ENCODE measurements around the gene KIF2A. TPM values are rescaled to one million over a fixed set of nuclear protein-coding genes. Genes with fewer than 3 reads are reported as not detected.

KIF2A gene
- total and polyA plus RNA-seq, 9 of the 15 experiments (the other 6 are each of a cell fraction or from before 2014, with no cell fraction given): 42.6 to 126 (median 77.6) TPM

DNA sequence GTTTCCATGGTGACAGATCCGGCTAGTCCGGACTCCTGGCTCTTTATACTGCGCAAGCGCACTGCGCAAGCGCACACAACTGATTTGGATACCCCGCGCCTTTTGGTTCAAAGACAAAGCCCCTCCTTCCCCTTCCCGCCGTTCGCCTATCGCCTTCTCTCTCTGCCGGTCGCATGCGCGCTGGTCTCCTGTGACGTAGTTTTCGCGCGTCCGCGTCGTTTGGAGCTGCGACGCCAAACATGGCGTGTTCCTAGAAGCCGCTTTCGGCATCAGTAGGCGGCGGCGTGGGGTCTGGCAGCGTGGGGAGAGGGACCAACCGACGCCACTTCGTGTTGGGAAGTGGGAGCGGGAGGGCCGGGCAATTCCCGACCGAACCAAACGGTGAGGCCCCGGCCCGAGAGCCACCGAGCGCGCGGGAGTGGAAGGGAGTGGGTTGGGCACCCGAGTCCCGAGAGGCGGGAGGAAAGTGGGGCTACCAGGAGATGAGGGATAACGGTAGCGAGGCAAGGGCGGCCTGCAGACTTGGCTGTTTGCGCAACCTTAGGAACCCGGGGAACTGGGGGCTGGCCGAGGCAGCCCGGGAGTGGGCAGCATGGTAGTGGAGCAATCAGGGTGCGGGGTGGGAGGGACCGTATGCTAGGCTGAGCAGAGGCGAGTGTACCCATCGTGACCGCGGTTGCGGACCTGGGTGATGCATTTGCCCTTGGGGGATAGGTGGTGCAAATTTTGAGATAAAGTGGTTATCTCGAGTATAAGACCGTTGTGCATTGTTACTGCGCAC lies 106.7 kb downstream of the KIF2A start, which contains the start of gene IPO11 (continued):
- no peak for TF ChIP-seq SFPQ (IDR thresholded peaks at IDR 0.05; ENCODE audit: low read depth, low read length)
- TF ChIP-seq MEF2D (tag; conservative IDR thresholded peaks at IDR 0.05; ENCODE audit: low read depth): no peak
- TF ChIP-seq NELFE (IDR thresholded peaks at IDR 0.05; ENCODE audit: insufficient read depth, insufficient read length): no peak
- no peak for TF ChIP-seq PURB (CRISPR knock-in tag; IDR thresholded peaks at IDR 0.05; ENCODE audit: low read depth)
- 0 out of 2 replicates have a peak, but pooled peaks have one; percentile 39 for TF ChIP-seq RREB1 (CRISPR knock-in tag; IDR thresholded peaks at IDR 0.05)
- TF ChIP-seq, protein P1, sequence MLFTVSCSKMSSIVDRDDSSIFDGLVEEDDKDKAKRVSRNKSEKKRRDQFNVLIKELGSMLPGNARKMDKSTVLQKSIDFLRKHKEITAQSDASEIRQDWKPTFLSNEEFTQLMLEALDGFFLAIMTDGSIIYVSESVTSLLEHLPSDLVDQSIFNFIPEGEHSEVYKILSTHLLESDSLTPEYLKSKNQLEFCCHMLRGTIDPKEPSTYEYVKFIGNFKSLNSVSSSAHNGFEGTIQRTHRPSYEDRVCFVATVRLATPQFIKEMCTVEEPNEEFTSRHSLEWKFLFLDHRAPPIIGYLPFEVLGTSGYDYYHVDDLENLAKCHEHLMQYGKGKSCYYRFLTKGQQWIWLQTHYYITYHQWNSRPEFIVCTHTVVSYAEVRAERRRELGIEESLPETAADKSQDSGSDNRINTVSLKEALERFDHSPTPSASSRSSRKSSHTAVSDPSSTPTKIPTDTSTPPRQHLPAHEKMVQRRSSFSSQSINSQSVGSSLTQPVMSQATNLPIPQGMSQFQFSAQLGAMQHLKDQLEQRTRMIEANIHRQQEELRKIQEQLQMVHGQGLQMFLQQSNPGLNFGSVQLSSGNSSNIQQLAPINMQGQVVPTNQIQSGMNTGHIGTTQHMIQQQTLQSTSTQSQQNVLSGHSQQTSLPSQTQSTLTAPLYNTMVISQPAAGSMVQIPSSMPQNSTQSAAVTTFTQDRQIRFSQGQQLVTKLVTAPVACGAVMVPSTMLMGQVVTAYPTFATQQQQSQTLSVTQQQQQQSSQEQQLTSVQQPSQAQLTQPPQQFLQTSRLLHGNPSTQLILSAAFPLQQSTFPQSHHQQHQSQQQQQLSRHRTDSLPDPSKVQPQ (CRISPR knock-in tag; IDR thresholded peaks at IDR 0.05; ENCODE audit: borderline replicate concordance): no peak
